Pancreas (tissue), 10 donors: ENCODE data around the gene RESF1. TPM values are rescaled to one million over a fixed set of nuclear protein-coding genes. Genes with fewer than 3 reads are reported as not detected.
A peak's percentile ranks its signal among the peaks of the same experiment; 100 is the strongest.

ENCODE experiments used
- ATAC-seq, 4 donors: fragments of 200-7000 bp; cut with Tn5 transposase; one replicate each; pipeline versions ENCODE4 v1.8.0 to v1.9.1; 2020; ENCODE audit warnings: mild to moderate bottlenecking in 4 of 4, moderate library complexity in 4 of 4
- DNase-seq, 6 donors: peaks; one replicate each; pipeline ENCODE4 v3.0.0-alpha.2; 2020
- FAIRE-seq: peaks from 2 replicates; lab custom pipeline; 2012; peaks lifted over from hg19 to GRCh38; lab: Jason Lieb, UNC
- H3K27ac ChIP-seq, 4 donors: fragments of 200-600 bp; sonication (generic); 1 replicate in 3 of 4; 2 replicates in 1 of 4; pipeline versions ENCODE4 v1.5.0 to v1.8.0; 2020
- H3K27me3 ChIP-seq, 4 donors: fragments of 200-600 bp; one replicate each; pipeline ENCODE4 v1.8.0; 2021
- H3K36me3 ChIP-seq, 3 donors: fragments of 200-600 bp; sonication (generic) in 1 of 3; one replicate each; pipeline versions ENCODE4 v1.5.0 to v1.8.0; 2020 to 2021
- H3K4me1 ChIP-seq, 3 donors: fragments of 200-600 bp; one replicate each; pipeline ENCODE4 v1.8.0; 2021
- H3K4me3 ChIP-seq, 4 donors: fragments of 200-600 bp; sonication (generic) in 2 of 4; one replicate each; pipeline versions ENCODE4 v1.5.0 to v1.8.0; 2020 to 2021
- H3K9me3 ChIP-seq, 4 donors: fragments of 200-600 bp; one replicate each; pipeline ENCODE4 v1.8.0; 2021
- WGBS, 2 donors: extraction: QIAGEN DNeasy Blood & Tissue Kit; methylation state at CpG; one replicate each; pipeline ENCODE4 v1.1.7; 2013; 5-methylcytosine and 5-hydroxymethylcytosine counted together
- intact Hi-C, 3 donors: fragments of 100-400 bp; cut with DNase I; formaldehyde crosslinking; loops; one replicate each; pipeline versions ENCODE4 v1.11.1 to v1.14.2; 2022
- polyA plus RNA-seq, 2 donors: library from polyadenylated mRNA; stranded (reverse); fragments of 200-250 nt; gene quantifications; one replicate each; pipeline ENCODE4 v1.2.3, GENCODE V29; 2013
- total RNA-seq, 6 donors: library from RNA; stranded (reverse); fragmentation: NEBNext Ultra II Directional in 4 of 6; extraction: Animal tissue kit (Norgen Biotek cat#: 25700) in 4 of 6; gene quantifications; one replicate each; pipeline versions ENCODE4 v1.2.1 to v1.2.4, GENCODE V29; 2021 to 2023
- TF ChIP-seq, protein P1 (sequence below), 4 donors: fragments of 200-600 bp; sonication (generic) in 3 of 4; IDR thresholded peaks; one replicate each; pipeline versions ENCODE4 v1.5.0 to v1.8.0; 2021; ENCODE audit warnings: antibody characterized with exemption in 4 of 4
- donor health status: healthy with polysubstance abuse.
- donor health status: DM: no; HTN: no; CAD: no; lungs with moderate emphysema.
- donor health status: DM: no; HTN: no; CAD: no.
- donor health status: control.
- donor health status: control.
- donor health status: Bipolar disorder and iron deficiency.
- donor health status: DM: yes; HTN: yes; CAD: no.
- donor health status: DM: no; HTN: no; CAD: no.
- donor health status: DM: no; HTN: no; CAD: no.
- donor health status: DM: yes; HTN: yes; CAD: no.

Gene RESF1, protein sequence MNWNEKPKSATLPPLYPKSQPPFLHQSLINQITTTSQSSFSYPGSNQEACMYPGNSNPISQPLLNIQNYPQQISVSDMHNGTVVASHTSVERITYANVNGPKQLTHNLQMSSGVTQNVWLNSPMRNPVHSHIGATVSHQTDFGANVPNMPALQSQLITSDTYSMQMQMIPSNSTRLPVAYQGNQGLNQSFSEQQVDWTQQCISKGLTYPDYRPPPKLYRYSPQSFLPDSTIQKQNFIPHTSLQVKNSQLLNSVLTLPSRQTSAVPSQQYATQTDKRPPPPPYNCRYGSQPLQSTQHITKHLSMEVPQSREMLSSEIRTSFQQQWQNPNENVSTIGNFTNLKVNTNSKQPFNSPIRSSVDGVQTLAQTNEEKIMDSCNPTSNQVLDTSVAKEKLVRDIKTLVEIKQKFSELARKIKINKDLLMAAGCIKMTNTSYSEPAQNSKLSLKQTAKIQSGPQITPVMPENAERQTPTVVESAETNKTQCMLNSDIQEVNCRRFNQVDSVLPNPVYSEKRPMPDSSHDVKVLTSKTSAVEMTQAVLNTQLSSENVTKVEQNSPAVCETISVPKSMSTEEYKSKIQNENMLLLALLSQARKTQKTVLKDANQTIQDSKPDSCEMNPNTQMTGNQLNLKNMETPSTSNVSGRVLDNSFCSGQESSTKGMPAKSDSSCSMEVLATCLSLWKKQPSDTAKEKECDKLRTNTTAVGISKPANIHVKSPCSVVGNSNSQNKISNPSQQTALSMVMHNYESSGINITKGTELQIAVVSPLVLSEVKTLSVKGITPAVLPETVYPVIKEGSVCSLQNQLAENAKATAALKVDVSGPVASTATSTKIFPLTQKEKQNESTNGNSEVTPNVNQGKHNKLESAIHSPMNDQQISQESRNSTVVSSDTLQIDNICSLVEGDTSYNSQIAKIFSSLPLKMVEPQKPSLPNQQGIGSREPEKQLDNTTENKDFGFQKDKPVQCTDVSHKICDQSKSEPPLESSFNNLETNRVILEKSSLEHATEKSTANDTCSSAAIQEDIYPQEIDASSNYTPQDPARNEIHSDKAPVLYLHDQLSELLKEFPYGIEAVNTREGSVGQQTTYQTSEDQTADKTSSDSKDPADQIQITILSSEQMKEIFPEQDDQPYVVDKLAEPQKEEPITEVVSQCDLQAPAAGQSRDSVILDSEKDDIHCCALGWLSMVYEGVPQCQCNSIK (N-terminal part only)
- 10 to 100 TPM; 10.6 to 32.1 (median 15.6) TPM for total RNA-seq
- 10 to 100 TPM; 23.1 to 25.2 TPM for polyA plus RNA-seq

- Histone ChIP-seq H3K9me3 (no peaks in the 10 kb centered on the region), H3K36me3 (no peaks in the 10 kb centered on the region), H3K27me3 (no peaks in the 10 kb centered on the region), H3K4me3 (peak within 1 kb of the TSS; percentile 50 to 69 (median 68)), H3K4me1 (peaks cover 0 to 19% (median 17%) of the 10 kb centered on the region in 3 donors), H3K27ac (peak within 1 kb of the TSS; percentile 79 to 92 (median 86))
- DNase-seq = peak; percentile 79 to 93 (median 86)
- TF ChIP-seq, protein P1, sequence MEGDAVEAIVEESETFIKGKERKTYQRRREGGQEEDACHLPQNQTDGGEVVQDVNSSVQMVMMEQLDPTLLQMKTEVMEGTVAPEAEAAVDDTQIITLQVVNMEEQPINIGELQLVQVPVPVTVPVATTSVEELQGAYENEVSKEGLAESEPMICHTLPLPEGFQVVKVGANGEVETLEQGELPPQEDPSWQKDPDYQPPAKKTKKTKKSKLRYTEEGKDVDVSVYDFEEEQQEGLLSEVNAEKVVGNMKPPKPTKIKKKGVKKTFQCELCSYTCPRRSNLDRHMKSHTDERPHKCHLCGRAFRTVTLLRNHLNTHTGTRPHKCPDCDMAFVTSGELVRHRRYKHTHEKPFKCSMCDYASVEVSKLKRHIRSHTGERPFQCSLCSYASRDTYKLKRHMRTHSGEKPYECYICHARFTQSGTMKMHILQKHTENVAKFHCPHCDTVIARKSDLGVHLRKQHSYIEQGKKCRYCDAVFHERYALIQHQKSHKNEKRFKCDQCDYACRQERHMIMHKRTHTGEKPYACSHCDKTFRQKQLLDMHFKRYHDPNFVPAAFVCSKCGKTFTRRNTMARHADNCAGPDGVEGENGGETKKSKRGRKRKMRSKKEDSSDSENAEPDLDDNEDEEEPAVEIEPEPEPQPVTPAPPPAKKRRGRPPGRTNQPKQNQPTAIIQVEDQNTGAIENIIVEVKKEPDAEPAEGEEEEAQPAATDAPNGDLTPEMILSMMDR (IDR thresholded peaks at IDR 0.05) = no peak
- WGBS, 2 donors = 0% methylated on average over 46 to 67 of the region's 67 CpGs
- intact Hi-C loops = loop anchor here in 1 of 3 donors (5.0 kb wide), 1 partner anchor 343 kb away; no protein-coding TSS in a partner anchor
- peak; percentile 97 to 98 (median 98) for ATAC-seq
- FAIRE-seq = no peak
Measured at GRCh38 chr12:31959161-31959700, at the start of gene RESF1. RESF1 (plus strand) TSS chr12:31959415; CDS start chr12:31980956, 21,541 bp downstream.

DNA sequence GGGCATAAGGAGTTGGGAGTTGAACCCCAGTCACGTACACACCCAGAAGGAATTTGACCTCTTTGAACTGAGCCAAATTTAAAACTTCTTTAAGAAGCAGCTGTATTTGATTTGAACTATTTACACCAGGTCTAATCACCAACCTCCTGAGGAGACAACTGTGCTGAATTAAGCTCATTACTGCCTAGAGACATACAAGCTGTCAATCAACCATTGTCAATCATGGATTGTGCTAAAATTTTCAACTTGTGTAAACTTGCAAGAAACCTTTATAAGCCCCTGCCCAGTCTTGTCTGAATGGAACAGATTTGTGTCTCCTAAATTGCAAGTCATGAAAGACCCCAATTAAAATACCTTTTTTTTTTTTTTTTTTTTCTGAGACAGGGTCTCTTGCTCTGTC, 44.3 kb upstream of the RESF1 start:
- ATAC-seq = no peak
- TF ChIP-seq, protein P1 (IDR thresholded peaks at IDR 0.05) = no peak
- H3K4me1 ChIP-seq = no peaks in the 10 kb centered on the region
- FAIRE-seq = no peak
- intact Hi-C loops = no loop called here
- H3K36me3 ChIP-seq = no peaks in the 10 kb centered on the region
- H3K27ac ChIP-seq = no peak overlapping the region
- H3K27me3 ChIP-seq = no peaks in the 10 kb centered on the region
- H3K4me3 ChIP-seq = no peak overlapping the region
- DNase-seq = no peak
- WGBS, 2 donors = 31 to 59% methylated on average over 1 of the region's 1 CpG
- no peaks in the 10 kb centered on the region for H3K9me3 ChIP-seq

DNA sequence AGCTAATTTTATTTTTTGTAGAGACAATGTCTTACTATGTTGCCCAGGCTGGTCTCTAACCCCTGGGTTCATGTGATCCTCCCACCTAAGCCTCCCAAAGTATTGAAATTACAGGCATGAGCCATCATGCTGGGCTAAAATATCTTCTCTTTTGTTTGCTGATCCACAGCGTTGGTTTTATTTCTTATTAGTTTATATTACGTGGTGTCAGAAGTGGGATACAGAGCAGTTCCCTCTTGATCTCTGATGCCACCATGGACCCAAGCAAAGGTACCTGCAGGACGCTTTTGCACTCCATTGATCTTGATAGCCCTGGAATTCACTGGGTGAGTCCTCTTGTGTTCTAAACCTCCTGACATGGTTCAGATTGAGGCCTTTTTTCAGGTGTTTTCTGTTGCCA, 43.8 kb upstream of the RESF1 start:
- ATAC-seq (no peak), DNase-seq (no peak), FAIRE-seq (no peak)
- 82 to 89% methylated on average over 3 of the region's 3 CpGs for WGBS, 2 donors
- TF ChIP-seq, protein P1 (IDR thresholded peaks at IDR 0.05) = no peak
- Histone ChIP-seq H3K4me1 (no peaks in the 10 kb centered on the region), H3K9me3 (no peaks in the 10 kb centered on the region), H3K4me3 (no peak overlapping the region), H3K27ac (no peak overlapping the region), H3K27me3 (no peaks in the 10 kb centered on the region), H3K36me3 (no peaks in the 10 kb centered on the region)
- intact Hi-C loops = no loop called here

DNA sequence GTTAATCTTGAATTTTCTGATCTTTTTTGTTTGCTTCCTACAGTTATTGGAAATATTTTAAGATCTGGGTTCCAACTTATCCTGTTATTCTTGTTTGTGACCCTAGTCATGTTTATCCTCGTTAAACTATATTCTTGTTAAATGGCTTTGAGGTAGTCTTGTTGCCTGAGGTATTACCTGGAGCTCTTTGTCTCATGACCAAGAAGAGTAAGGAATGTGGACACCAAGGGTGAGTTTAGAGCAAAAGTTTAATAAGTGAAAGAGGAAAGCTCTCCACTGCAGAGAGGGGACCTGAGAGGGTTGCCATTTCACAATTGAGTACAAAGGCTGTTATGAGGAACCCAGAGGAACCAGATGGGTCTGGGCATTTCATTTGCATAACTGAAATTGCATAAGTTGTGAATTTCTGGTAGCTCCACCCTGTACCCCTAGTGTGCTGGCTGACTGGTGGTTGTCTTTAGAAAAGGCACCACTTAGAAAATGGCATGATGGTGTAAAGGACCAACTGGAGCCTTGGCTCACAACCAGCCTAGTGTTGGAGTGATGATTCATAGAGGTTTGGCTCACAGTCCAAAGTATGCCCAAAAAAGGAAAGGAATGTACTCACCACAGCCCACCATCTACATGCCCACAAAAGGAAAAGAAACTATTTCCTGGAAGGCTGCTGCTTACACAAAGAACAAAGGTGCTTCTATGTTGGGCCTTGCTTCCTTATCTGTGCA, 36.7 kb upstream of the RESF1 start:
- H3K27me3 ChIP-seq = no peaks in the 10 kb centered on the region
- FAIRE-seq = no peak

More for the DNA sequence above, 36.7 kb upstream of the RESF1 start:
- no peaks in the 10 kb centered on the region for H3K9me3 ChIP-seq
- H3K4me3 ChIP-seq = no peak overlapping the region
- no peaks in the 10 kb centered on the region for H3K4me1 ChIP-seq
- no peak for DNase-seq
- 73 to 78% methylated on average over 1 of the region's 1 CpG for WGBS, 2 donors
- TF ChIP-seq, protein P1 (IDR thresholded peaks at IDR 0.05) = no peak
- no peaks in the 10 kb centered on the region for H3K36me3 ChIP-seq
- intact Hi-C loops = no loop called here
- H3K27ac ChIP-seq = no peak overlapping the region
- no peak for ATAC-seq
